Stimulated activated CD8-positive, alpha-beta memory T cell treated with anti-CD3 and anti-CD28 coated beads, Interleukin-7, amount 100 ng/mL, for 24 hours (primary cell): ENCODE measurements around the gene PCMTD2.

Source experiments
- DNase-seq: peaks from one replicate; pipeline ENCODE4 v3.0.0-alpha.2; 2020; ENCODE audit warnings: low read depth

The PCMTD2 gene

GRCh38 chr20:64255361-64256281 lies at the start of gene PCMTD2:
Gene PCMTD2 (plus strand): TSS chr20:64255748. CDS start chr20:64259966, 4,218 bp downstream.
- DNase-seq: peak; percentile 65

DNA sequence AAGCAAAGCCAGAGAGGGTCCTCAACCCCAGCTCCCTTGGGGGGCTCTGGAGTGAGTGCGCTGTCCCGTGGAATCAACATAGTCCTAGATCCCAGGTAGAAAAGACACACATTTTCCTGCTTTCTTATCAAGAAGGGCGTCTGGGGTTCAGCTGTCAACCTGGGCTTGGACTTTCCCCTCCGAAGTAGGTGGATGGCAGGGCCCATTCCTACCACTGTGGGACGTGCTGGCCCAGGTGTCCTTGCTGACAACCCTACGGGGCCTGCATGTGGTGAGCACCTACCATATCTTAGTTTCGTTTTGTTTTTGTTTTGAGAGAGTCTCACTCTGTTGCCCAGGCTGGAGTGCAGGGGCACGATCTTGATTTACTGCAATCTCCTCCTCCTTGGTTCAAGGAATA lies 48.9 kb upstream of the PCMTD2 start:
- no peak for DNase-seq

GRCh38 chr20:64207641-64208590 lies 47.6 kb upstream of the PCMTD2 start:
- DNase-seq: no peak

DNA sequence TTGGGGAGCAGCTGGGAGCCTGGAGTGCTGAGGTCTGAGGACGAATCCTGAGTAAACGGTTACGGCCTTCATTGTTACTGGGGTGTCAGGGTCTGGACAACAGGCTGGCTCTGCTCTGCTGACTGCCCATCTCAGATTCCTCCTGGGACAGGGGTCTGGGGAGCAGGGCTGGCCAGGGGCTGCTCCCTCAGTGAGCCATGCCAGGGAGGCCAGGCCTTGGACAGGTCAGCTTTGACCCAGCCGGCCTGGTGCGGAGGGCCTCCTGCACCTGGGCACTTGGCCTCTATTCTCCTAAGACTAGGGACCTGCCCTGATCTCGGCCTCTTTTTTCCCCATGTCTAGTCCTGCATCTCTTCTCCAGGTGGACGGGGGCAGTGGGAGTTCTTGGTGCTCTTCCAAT lies 46.4 kb upstream of the PCMTD2 start:
- DNase-seq: no peak

DNA sequence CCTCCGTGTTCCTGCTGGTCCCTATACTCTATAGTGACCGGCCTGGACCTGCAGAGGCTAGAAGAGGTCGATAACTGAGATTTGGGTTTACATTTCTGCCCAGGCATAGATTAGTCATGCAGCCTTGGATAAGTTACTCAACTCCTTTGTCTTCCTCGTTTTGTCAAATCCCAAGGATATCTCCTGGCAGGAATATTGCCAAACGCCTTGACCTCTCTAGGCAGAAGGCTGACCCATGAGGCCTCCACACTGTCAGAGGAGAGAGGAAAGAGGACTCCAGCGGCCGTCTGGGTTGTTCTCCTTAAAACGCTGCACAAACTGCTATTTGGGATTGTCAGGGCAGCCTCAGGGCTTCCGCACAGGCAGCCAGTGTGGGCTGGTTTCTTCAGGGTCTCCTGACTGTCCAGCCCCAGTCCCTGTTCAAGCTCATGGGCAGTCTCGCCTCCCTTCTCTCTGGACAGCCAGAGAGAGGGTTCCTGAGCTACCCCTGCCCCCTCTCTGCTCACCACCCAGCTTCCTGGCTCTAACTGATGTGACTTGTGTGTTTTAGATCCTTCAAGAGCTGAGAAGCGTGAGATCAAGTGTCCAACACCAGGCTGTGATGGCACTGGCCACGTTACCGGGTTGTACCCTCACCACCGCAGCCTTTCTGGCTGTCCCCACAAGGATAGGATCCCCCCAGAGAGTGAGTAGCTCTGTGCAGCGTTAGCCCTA lies 44.7 kb upstream of the PCMTD2 start:
- no peak for DNase-seq

- no peak for DNase-seq
These were observed 43.5 kb upstream of the PCMTD2 start for GRCh38 chr20:64211874-64212658.

DNA sequence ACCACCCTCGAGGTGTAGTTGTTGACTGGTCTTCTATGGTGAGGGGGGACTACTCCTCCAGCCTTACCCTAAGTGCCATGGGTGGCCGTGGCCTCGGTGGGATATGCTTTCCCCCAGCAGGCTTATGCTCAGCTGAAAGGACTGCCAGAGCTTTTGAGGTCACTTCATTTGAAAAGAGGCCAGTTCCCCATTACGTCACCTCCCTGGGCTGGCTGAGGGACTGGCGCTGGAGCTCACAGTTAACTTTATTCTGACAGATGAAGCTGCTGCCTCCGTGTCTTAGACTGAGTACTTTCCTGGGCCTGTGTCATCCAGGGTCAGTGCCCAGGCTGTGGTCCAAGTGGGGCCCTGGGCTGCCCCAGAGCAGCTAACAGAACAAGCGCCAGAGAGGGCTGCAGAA lies 42.8 kb upstream of the PCMTD2 start:
- no peak for DNase-seq

DNA sequence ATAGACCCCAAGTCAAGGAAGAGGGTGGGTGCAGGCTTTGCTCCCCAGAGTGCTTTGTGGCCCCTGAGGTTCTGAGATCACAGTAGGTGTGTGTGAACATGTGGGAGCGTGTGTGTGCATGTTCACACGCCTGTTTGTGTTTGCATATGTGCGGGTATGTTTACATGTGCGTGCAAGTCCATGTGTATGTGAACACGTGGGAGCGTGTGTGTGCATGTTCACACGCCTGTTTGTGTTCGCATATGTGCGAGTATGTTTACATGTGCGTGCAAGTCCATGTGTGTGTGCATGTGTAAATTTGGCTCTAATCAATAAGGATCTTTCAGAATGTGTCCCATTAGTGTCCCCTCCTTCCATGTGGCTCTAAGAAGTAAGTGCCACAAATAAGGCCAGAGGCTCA lies 41.4 kb upstream of the PCMTD2 start:
- no peak for DNase-seq

DNA sequence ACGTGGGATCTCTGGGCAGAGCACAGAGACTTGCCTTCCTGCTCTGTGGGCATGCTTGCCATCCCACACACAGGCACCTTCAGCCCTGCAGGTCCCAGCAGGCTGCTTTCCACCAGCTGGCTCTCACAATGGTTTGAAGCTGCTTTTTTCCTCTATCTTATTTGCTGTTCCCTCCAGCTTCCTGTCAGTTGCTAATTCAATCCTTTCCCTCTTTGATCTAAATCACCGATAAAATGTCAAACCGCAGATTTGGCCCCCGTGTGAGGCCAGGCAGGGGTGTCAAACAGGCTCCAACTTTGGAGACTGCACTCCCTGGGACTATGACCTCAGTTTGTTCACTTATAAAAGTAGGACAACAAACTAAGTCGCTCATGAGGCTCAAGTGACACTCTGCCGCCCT lies 40.6 kb upstream of the PCMTD2 start:
- no peak for DNase-seq

GRCh38 chr20:64216036-64216435 lies 39.5 kb upstream of the PCMTD2 start:
- no peak for DNase-seq

GRCh38 chr20:64216910-64217309 lies 38.6 kb upstream of the PCMTD2 start:
- no peak for DNase-seq

- DNase-seq: no peak
These were observed 37.9 kb upstream of the PCMTD2 start for GRCh38 chr20:64217539-64218221.

DNA sequence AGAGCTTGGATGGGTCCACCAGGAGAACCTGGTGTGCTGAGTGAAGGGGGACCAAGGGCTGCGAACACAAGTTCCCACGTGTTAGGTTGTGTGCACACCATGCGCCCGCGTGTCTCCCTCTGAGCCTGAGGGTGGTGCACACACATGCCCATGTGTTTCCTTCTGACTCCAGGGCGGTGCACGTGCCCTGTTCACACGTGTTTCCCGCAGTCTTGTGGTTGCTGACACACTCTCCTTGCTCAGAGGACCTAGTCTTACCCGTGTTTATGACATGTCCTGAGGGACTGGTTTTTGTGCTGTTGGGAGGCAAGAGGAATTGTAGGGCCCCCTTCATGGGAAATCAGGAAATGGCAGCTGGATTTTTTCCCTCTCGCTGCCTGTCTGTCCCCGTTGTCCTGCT lies 36.3 kb upstream of the PCMTD2 start:
- no peak for DNase-seq

- no peak for DNase-seq
These were observed 35.8 kb upstream of the PCMTD2 start for GRCh38 chr20:64219730-64220129.

- DNase-seq: no peak
These were observed 35.1 kb upstream of the PCMTD2 start for GRCh38 chr20:64220420-64220819.

DNA sequence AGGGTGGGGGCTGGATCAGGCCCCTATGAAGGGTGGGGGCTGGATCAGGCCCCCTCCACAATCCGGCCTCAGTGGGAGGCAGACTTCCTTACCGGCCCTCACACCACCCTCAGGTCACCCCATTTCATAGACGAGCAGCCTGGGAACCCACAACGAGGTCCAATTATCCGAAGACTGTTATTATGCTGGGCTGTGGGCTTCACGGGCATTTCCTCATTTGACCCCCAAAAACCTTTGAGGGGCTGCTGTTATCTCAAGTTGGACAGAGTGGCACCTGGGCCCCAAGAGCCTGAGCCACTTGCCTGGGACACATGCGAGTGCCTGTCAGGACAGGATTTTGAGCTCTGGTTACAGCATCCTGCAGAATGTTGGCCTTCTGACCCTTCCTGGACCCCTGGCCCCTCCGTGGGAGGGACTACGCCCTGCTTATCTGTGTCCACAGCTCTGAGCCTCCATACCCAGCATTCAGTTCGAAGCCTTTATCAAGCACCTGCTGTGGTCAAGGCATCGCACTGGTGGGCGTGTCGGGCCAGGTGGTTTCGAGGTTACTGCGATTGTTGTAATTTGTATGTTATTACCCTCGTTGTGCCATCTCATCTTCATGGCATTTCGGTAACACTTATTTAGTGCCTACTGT lies 34.5 kb upstream of the PCMTD2 start:
- no peak for DNase-seq

GRCh38 chr20:64222291-64222735 lies 33.2 kb upstream of the PCMTD2 start:
- no peak for DNase-seq

GRCh38 chr20:64222851-64223525 lies 32.6 kb upstream of the PCMTD2 start:
- no peak for DNase-seq

DNA sequence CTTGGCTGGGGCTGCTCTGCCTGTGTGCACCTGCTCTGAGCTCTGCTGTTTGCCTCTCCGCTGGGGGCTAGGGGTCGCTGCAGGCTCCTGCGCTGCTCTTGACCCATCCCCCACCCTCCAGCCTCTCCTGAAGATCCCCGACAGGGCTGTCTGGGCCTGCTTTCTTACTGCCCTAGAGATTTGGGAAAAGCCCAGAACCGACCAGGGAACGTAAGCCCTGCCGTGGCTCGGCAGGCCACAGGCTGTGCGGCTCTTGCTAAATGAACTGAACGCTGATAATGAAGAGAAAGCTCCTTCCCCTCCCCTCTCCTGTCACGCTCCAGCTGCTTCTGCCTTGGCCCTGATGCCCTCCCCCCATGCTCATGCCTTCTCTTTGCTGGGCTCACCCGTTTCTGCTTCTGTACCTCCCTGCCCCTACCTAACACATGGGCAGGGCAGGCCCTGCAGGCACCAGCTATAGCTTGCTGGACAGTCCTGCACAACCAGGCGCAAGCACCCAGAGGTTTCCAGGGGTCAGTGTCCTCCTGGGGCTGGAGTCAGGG lies 32.0 kb upstream of the PCMTD2 start:
- no peak for DNase-seq
